ENCODE results near the gene ZNF341.

Gene ZNF341

GRCh38 chr20:33732166-33732970 lies 572 bp downstream of the ZNF341 start (continued):
- no peak for TF ChIP-seq GFI1B (tag by site-specific recombination; IDR thresholded peaks at IDR 0.05)
- TF ChIP-seq ZNF830 (tag by site-specific recombination; IDR thresholded peaks at IDR 0.05; ENCODE audit: low read depth): no peak
- no peak for TF ChIP-seq ZNF707 (tag by site-specific recombination; IDR thresholded peaks at IDR 0.05)
- TF ChIP-seq ZNF701 (tag by site-specific recombination; IDR thresholded peaks at IDR 0.05): no peak
- no peak for TF ChIP-seq ZNF146 (tag by site-specific recombination; IDR thresholded peaks at IDR 0.05)
- TF ChIP-seq ZBTB1 (tag by site-specific recombination; IDR thresholded peaks at IDR 0.05): no peak
- TF ChIP-seq ZNF221 (tag by site-specific recombination; IDR thresholded peaks at IDR 0.05; ENCODE audit: borderline replicate concordance): no peak
- no peak for TF ChIP-seq ZNF777 (tag by site-specific recombination; IDR thresholded peaks at IDR 0.05; ENCODE audit: borderline replicate concordance)
- TF ChIP-seq, protein P1, sequence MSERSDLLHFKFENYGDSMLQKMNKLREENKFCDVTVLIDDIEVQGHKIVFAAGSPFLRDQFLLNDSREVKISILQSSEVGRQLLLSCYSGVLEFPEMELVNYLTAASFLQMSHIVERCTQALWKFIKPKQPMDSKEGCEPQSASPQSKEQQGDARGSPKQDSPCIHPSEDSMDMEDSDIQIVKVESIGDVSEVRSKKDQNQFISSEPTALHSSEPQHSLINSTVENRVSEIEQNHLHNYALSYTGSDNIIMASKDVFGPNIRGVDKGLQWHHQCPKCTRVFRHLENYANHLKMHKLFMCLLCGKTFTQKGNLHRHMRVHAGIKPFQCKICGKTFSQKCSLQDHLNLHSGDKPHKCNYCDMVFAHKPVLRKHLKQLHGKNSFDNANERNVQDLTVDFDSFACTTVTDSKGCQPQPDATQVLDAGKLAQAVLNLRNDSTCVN (tag by site-specific recombination; optimal IDR thresholded peaks at IDR 0.05): peak; percentile 48
- peak; percentile 63 for TF ChIP-seq ZNF596 (tag by site-specific recombination; IDR thresholded peaks at IDR 0.05)
- no peak for TF ChIP-seq ZNF214 (tag by site-specific recombination; IDR thresholded peaks at IDR 0.05; ENCODE audit: borderline replicate concordance)
- TF ChIP-seq ZNF19 (tag by site-specific recombination; IDR thresholded peaks at IDR 0.05; ENCODE audit: low read depth): no peak
- no peak for TF ChIP-seq ZNF404 (tag by site-specific recombination; IDR thresholded peaks at IDR 0.05)
- 0 out of 2 replicates have a peak, but pooled peaks have one; percentile 10 for TF ChIP-seq SP2 (tag by site-specific recombination; IDR thresholded peaks at IDR 0.05)
- TF ChIP-seq HOXD13 (CRISPR knock-in tag; IDR thresholded peaks at IDR 0.05; ENCODE audit: borderline replicate concordance): no peak
- no peak for TF ChIP-seq ZNF747 (tag by site-specific recombination; IDR thresholded peaks at IDR 0.05)
- TF ChIP-seq ZNF623 (tag by site-specific recombination; IDR thresholded peaks at IDR 0.05): no peak
- peak; percentile 91; the same call in 1 of the 2 replicates for TF ChIP-seq ZNF792 (tag by site-specific recombination; IDR thresholded peaks at IDR 0.05)
- TF ChIP-seq, protein P2, sequence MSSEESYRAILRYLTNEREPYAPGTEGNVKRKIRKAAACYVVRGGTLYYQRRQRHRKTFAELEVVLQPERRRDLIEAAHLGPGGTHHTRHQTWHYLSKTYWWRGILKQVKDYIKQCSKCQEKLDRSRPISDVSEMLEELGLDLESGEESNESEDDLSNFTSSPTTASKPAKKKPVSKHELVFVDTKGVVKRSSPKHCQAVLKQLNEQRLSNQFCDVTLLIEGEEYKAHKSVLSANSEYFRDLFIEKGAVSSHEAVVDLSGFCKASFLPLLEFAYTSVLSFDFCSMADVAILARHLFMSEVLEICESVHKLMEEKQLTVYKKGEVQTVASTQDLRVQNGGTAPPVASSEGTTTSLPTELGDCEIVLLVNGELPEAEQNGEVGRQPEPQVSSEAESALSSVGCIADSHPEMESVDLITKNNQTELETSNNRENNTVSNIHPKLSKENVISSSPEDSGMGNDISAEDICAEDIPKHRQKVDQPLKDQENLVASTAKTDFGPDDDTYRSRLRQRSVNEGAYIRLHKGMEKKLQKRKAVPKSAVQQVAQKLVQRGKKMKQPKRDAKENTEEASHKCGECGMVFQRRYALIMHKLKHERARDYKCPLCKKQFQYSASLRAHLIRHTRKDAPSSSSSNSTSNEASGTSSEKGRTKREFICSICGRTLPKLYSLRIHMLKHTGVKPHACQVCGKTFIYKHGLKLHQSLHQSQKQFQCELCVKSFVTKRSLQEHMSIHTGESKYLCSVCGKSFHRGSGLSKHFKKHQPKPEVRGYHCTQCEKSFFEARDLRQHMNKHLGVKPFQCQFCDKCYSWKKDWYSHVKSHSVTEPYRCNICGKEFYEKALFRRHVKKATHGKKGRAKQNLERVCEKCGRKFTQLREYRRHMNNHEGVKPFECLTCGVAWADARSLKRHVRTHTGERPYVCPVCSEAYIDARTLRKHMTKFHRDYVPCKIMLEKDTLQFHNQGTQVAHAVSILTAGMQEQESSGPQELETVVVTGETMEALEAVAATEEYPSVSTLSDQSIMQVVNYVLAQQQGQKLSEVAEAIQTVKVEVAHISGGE (tag by site-specific recombination; conservative IDR thresholded peaks at IDR 0.05; ENCODE audit: low read depth): no peak; the same call in 1 of the 2 replicates
- peak; percentile 48; the same call in 1 of the 2 replicates for TF ChIP-seq ZSCAN5A (tag by site-specific recombination; IDR thresholded peaks at IDR 0.05)
- TF ChIP-seq ZNF280C (tag by site-specific recombination; IDR thresholded peaks at IDR 0.05): no peak
- no peak for TF ChIP-seq ZNF366 (tag by site-specific recombination; conservative IDR thresholded peaks at IDR 0.05)
- peak; percentile 83 for TF ChIP-seq ZSCAN30 (tag by site-specific recombination; IDR thresholded peaks at IDR 0.05)
- TF ChIP-seq ZNF785 (tag by site-specific recombination; IDR thresholded peaks at IDR 0.05): no peak
- TF ChIP-seq PBX3 (CRISPR knock-in tag; IDR thresholded peaks at IDR 0.05): peak; percentile 60
- no peak for TF ChIP-seq ZNF174 (tag by site-specific recombination; IDR thresholded peaks at IDR 0.05)
- no peak for TF ChIP-seq ZNF791 (tag by site-specific recombination; IDR thresholded peaks at IDR 0.05)
- TF ChIP-seq ZBTB7A (tag by site-specific recombination; IDR thresholded peaks at IDR 0.05; ENCODE audit: low read depth): no peak
- TF ChIP-seq ZNF335 (tag by site-specific recombination; conservative IDR thresholded peaks at IDR 0.05): peak; percentile 77
- no peak for TF ChIP-seq ZNF48 (tag by site-specific recombination; IDR thresholded peaks at IDR 0.05)
- no peak for TF ChIP-seq ZNF16 (tag by site-specific recombination; IDR thresholded peaks at IDR 0.05; ENCODE audit: low read depth)
- peak; percentile 57; the same call in 1 of the 2 replicates for TF ChIP-seq KLF10 (tag by site-specific recombination; IDR thresholded peaks at IDR 0.05)

Data from HEK293 (cell line).